GM18909 (cell line): ENCODE measurements around the gene PGM5.
"Not testable (repeated sequence)": the region's sequence is repeated elsewhere in the genome, so short reads cannot be mapped to it uniquely, and the experiment has no call there.

Source experiments
- ATAC-seq: cut with Tn5 transposase; IDR thresholded peaks from one replicate; pipeline ENCODE4 v1.9.1; 2021; ENCODE audit warnings: mild to moderate bottlenecking; ENCODE audit not compliant: unreplicated experiment, poor library complexity

Gene PGM5

GRCh38 chr9:68375789-68376188 lies 19.4 kb downstream of the PGM5 start:
- ATAC-seq = not testable (repeated sequence)

GRCh38 chr9:68377723-68378122 lies 21.3 kb downstream of the PGM5 start:
- ATAC-seq = peak; percentile 92

GRCh38 chr9:68383894-68384293 lies 27.5 kb downstream of the PGM5 start:
- not testable (repeated sequence) for ATAC-seq

GRCh38 chr9:68389558-68389957 lies 33.1 kb downstream of the PGM5 start:
- ATAC-seq = not testable (repeated sequence)

GRCh38 chr9:68390737-68391136 lies 34.3 kb downstream of the PGM5 start:
- not testable (repeated sequence) for ATAC-seq

- not testable (repeated sequence) for ATAC-seq
Measured at GRCh38 chr9:68396411-68397094, 40.1 kb downstream of the PGM5 start.

GRCh38 chr9:68397095-68397423 lies 40.6 kb downstream of the PGM5 start:
- not testable (repeated sequence) for ATAC-seq

- not testable (repeated sequence) for ATAC-seq
Measured at GRCh38 chr9:68397796-68398195, 41.4 kb downstream of the PGM5 start.

GRCh38 chr9:68398324-68398723 lies 41.9 kb downstream of the PGM5 start:
- not testable (repeated sequence) for ATAC-seq

- ATAC-seq = not testable (repeated sequence)
Measured at GRCh38 chr9:68404421-68405185, 48.2 kb downstream of the PGM5 start.

- not testable (repeated sequence) for ATAC-seq
Measured at GRCh38 chr9:68411865-68412264, 55.5 kb downstream of the PGM5 start.

- ATAC-seq = not testable (repeated sequence)
Measured at GRCh38 chr9:68412754-68413153, 56.3 kb downstream of the PGM5 start.

- ATAC-seq = not testable (repeated sequence)
Measured at GRCh38 chr9:68415065-68415464, 58.7 kb downstream of the PGM5 start.

GRCh38 chr9:68416936-68417564 lies 60.6 kb downstream of the PGM5 start:
- no peak for ATAC-seq

- ATAC-seq = no peak
Measured at GRCh38 chr9:68417762-68418161, 61.4 kb downstream of the PGM5 start.

GRCh38 chr9:68418259-68418845 lies 61.9 kb downstream of the PGM5 start:
- no peak for ATAC-seq

- ATAC-seq = no peak
Measured at GRCh38 chr9:68419901-68420300, 63.5 kb downstream of the PGM5 start.

GRCh38 chr9:68426755-68427154 lies 70.3 kb downstream of the PGM5 start:
- ATAC-seq = no peak

GRCh38 chr9:68427216-68427977 lies 71.0 kb downstream of the PGM5 start:
- ATAC-seq = no peak

GRCh38 chr9:68428481-68428880 lies 72.1 kb downstream of the PGM5 start:
- no peak for ATAC-seq
